K562 (cell line): Measurements from ENCODE around the gene OR51V1. TPM values are rescaled to one million over a fixed set of nuclear protein-coding genes. Genes with fewer than 3 reads are reported as not detected.

Experiments
- CEBPG ChIP-seq, 3 experiments: fragments of 200-800 bp in 1 of 3; sonication (Bioruptor generic) in 1 of 3; sonication (generic) in 1 of 3; formaldehyde crosslinking in 1 of 3; IDR thresholded peaks in 2 of 3; conservative IDR thresholded peaks in 1 of 3; 2 replicates each; pipeline versions ENCODE4 v1.6.1 to v1.8.0; 2016 to 2022; ENCODE audit warnings: missing compliant biosample characterization in 2 of 3, missing genetic modification characterization in 2 of 3, mild to moderate bottlenecking in 1 of 3, missing genetic modification reagents in 1 of 3
- CTBP1 ChIP-seq: fragments of 450-650 bp; IDR thresholded peaks from 2 replicates; pipeline ENCODE4 v1.6.1; 2016; ENCODE audit warnings: borderline replicate concordance
- EP400 ChIP-seq: fragments of 450-650 bp; IDR thresholded peaks from 2 replicates; pipeline ENCODE4 v1.6.1; 2017; ENCODE audit warnings: antibody characterized with exemption, mild to moderate bottlenecking, moderate library complexity
- FOXK2 ChIP-seq, 2 experiments: fragments of 450-650 bp; IDR thresholded peaks in 1 of 2; conservative IDR thresholded peaks in 1 of 2; 2 replicates each; pipeline ENCODE4 v1.6.1; 2016; ENCODE audit warnings: low read depth in 2 of 2, mild to moderate bottlenecking in 1 of 2
- FOXM1 ChIP-seq, 2 experiments: fragments of 450-650 bp in 1 of 2; sonication (generic) in 1 of 2; formaldehyde crosslinking in 1 of 2; IDR thresholded peaks; 2 replicates each; pipeline versions ENCODE4 v1.6.1 to v1.9.0; 2017 to 2022; ENCODE audit warnings: low read depth in 2 of 2, mild to moderate bottlenecking in 2 of 2, missing genetic modification reagents in 1 of 2, moderate library complexity in 1 of 2
- HDAC3 ChIP-seq: fragments of 450-650 bp; IDR thresholded peaks from 2 replicates; pipeline ENCODE4 v1.6.1; 2018; ENCODE audit warnings: borderline replicate concordance, mild to moderate bottlenecking, moderate library complexity; ENCODE audit not compliant: partially characterized antibody
- HES1 ChIP-seq: fragments of 450-650 bp; IDR thresholded peaks from 2 replicates; pipeline ENCODE4 v1.6.1; 2016; ENCODE audit warnings: low read depth, mild to moderate bottlenecking, moderate library complexity
- HMG20A ChIP-seq: fragments of 450-650 bp; formaldehyde crosslinking; conservative IDR thresholded peaks from 2 replicates; pipeline ENCODE4 v1.4.0; 2020; ENCODE audit warnings: mild to moderate bottlenecking, mixed read lengths
- KDM1A ChIP-seq, 2 experiments: fragments of 450-650 bp; IDR thresholded peaks; 2 replicates each; pipeline ENCODE4 v1.6.1; 2016; ENCODE audit warnings: mild to moderate bottlenecking in 2 of 2
- MAFG ChIP-seq: fragments of 450-650 bp; conservative IDR thresholded peaks from 2 replicates; pipeline ENCODE4 v1.6.1; 2016; ENCODE audit warnings: missing genetic modification characterization, missing compliant biosample characterization
- NCOR1 ChIP-seq: fragments of 450-650 bp; IDR thresholded peaks from 2 replicates; pipeline ENCODE4 v1.6.1; 2016; ENCODE audit warnings: mild to moderate bottlenecking, moderate library complexity
- NFXL1 ChIP-seq: fragments of 450-650 bp; formaldehyde crosslinking; IDR thresholded peaks from 2 replicates; pipeline ENCODE4 v1.4.0; 2021; ENCODE audit warnings: mild to moderate bottlenecking
- RAD51 ChIP-seq: fragments of 450-650 bp; IDR thresholded peaks from 2 replicates; pipeline ENCODE4 v1.7.1; 2016; ENCODE audit warnings: low read depth, mild to moderate bottlenecking, borderline replicate concordance
- SPI1 ChIP-seq: IDR thresholded peaks from 2 replicates; pipeline ENCODE4 v1.6.1; 2011; ENCODE audit warnings: low read depth, low read length, control low read depth, borderline replicate concordance
- SRF ChIP-seq, 2 experiments: fragments of 250-450, 450-650 bp in 1 of 2; sonication (Bioruptor Pico) in 1 of 2; sonication (generic) in 1 of 2; formaldehyde crosslinking; IDR thresholded peaks; 2 replicates each; pipeline versions ENCODE4 v1.5.0 to v1.5.1; 2020 to 2022; ENCODE audit warnings: mild to moderate bottlenecking in 1 of 2, missing genetic modification reagents in 1 of 2
- STAG1 ChIP-seq: sonication (generic); formaldehyde crosslinking; IDR thresholded peaks from 2 replicates; pipeline ENCODE4 v1.5.0; 2020; ENCODE audit warnings: missing genetic modification reagents, borderline replicate concordance
- TEAD2 ChIP-seq: fragments of 450-650 bp; IDR thresholded peaks from 2 replicates; pipeline ENCODE4 v1.6.1; 2016; ENCODE audit warnings: missing genetic modification characterization, control low read depth, missing compliant biosample characterization
- ZEB2 ChIP-seq: fragments of 450-650 bp; IDR thresholded peaks from 2 replicates; pipeline ENCODE4 v1.6.1; 2016
- ZNF124 ChIP-seq: sonication (generic); formaldehyde crosslinking; IDR thresholded peaks from 2 replicates; pipeline ENCODE4 v1.8.1; 2022; ENCODE audit warnings: missing genetic modification reagents
- ZNF140 ChIP-seq: fragments of 250-450 bp; sonication (Bioruptor Pico); IDR thresholded peaks from 2 replicates; pipeline ENCODE4 v1.8.0; 2021; ENCODE audit warnings: moderate library complexity, mild to moderate bottlenecking, inconsistent platforms
- ZNF146 ChIP-seq: IDR thresholded peaks from one replicate; pipeline ENCODE4 v1.6.1; 2018; ENCODE audit warnings: missing compliant biosample characterization; ENCODE audit not compliant: unreplicated experiment
- ZNF232 ChIP-seq: sonication (generic); formaldehyde crosslinking; IDR thresholded peaks from 2 replicates; pipeline ENCODE4 v1.8.0; 2022; ENCODE audit warnings: mild to moderate bottlenecking, missing genetic modification reagents
- ZNF239 ChIP-seq: fragments of 250-450 bp; sonication (Bioruptor Pico); IDR thresholded peaks from 2 replicates; pipeline ENCODE4 v1.4.0; 2020; ENCODE audit warnings: mild to moderate bottlenecking
- ZNF347 ChIP-seq: fragments of 450-650 bp; formaldehyde crosslinking; IDR thresholded peaks from 2 replicates; pipeline ENCODE4 v1.4.0; 2020; ENCODE audit warnings: low read depth, mild to moderate bottlenecking, moderate library complexity
- ZNF436 ChIP-seq: fragments of 250-450, 450-650 bp; sonication (Bioruptor Pico); formaldehyde crosslinking; IDR thresholded peaks from 2 replicates; pipeline ENCODE4 v1.7.0; 2020; ENCODE audit warnings: mild to moderate bottlenecking
- ZNF639 ChIP-seq, 2 experiments: fragments of 200-800 bp in 1 of 2; sonication (Bioruptor generic) in 1 of 2; sonication (generic) in 1 of 2; formaldehyde crosslinking in 1 of 2; IDR thresholded peaks in 1 of 2; conservative IDR thresholded peaks in 1 of 2; 2 replicates each; pipeline versions ENCODE4 v1.5.0 to v1.6.1; 2016 to 2020; ENCODE audit warnings: missing compliant biosample characterization in 1 of 2, missing genetic modification characterization in 1 of 2, missing genetic modification reagents in 1 of 2
- ZNF766 ChIP-seq: fragments of 200-800 bp; sonication (Bioruptor generic); conservative IDR thresholded peaks from 2 replicates; pipeline ENCODE4 v1.6.1; 2016; ENCODE audit warnings: missing genetic modification characterization, missing compliant biosample characterization
- ZNF79 ChIP-seq: fragments of 250-450 bp; sonication (Bioruptor Pico); IDR thresholded peaks from 2 replicates; pipeline ENCODE4 v1.4.0; 2020; ENCODE audit warnings: low read depth, mild to moderate bottlenecking, moderate library complexity
- ZSCAN29 ChIP-seq: fragments of 450-650 bp; IDR thresholded peaks from 2 replicates; pipeline ENCODE4 v1.6.1; 2017
- polyA plus RNA-seq, 8 experiments: library from polyadenylated mRNA; depleted of rRNA in 4 of 8; stranded (reverse) in 5 of 8; unstranded in 3 of 8; fragments of >200 nt; fragmentation: Nextera tagmentation in 2 of 8; fragmentation: Illumina TruSeq in 1 of 8; extraction: Ambion mirVana in 2 of 8; extraction: Trizol in 1 of 8; gene quantifications; 2 replicates each; pipeline versions ENCODE4 v1.2.1 to v1.2.3, GENCODE V29; 2011 to 2014; ENCODE audit warnings: inconsistent platforms in 1 of 8, missing spikeins in 1 of 8
- total RNA-seq, 7 experiments: library from RNA; depleted of rRNA in 6 of 7; stranded (reverse); fragments of >200 nt in 6 of 7; fragmentation: Illumina TruSeq in 2 of 7; extraction: Trizol in 2 of 7; gene quantifications; 2 replicates each; pipeline versions ENCODE4 v1.2.1 to v1.2.3, GENCODE V29; 2011 to 2021; ENCODE audit warnings: low replicate concordance in 1 of 7

Gene OR51V1
- total and polyA plus RNA-seq, 9 of the 15 experiments (the other 6 are each of a cell fraction or from before 2014, with no cell fraction given) = not detected

GRCh38 chr11:5234381-5234834, 33.9 kb upstream of the OR51V1 start, which contains the start of gene HBD (continued):
- TF ChIP-seq ZNF639 (CRISPR knock-in tag; conservative IDR thresholded peaks at IDR 0.05 in 1 of 2, IDR thresholded peaks at IDR 0.05 in 1 of 2) (peak in 1 of 2 experiments; percentile 44; a peak in 1 of 4 replicates), STAG1 (CRISPR knock-in tag) (no peak), CTBP1 (peak; percentile 45; the same call in 1 of the 2 replicates), CEBPG (CRISPR knock-in tag; IDR thresholded peaks at IDR 0.05) (no peak), CEBPG (tag; conservative IDR thresholded peaks at IDR 0.05 in 1 of 2, IDR thresholded peaks at IDR 0.05 in 1 of 2) (no peak), ZNF347 (no peak), HES1 (no peak), SPI1 (no peak), ZNF124 (CRISPR knock-in tag) (no peak), ZNF766 (CRISPR knock-in tag) (peak; percentile 72; the same call in 1 of the 2 replicates), ZSCAN29 (no peak), NFXL1 (no peak), FOXM1 (IDR thresholded peaks at IDR 0.05; ENCODE audit: low read depth) (0 out of 2 replicates have a peak, but pooled peaks have one; percentile 38), FOXM1 (CRISPR knock-in tag; IDR thresholded peaks at IDR 0.05; ENCODE audit: low read depth) (no peak), ZEB2 (0 out of 2 replicates have a peak, but pooled peaks have one; percentile 15), ZNF436 (CRISPR knock-in tag) (no peak), SRF (CRISPR knock-in tag; IDR thresholded peaks at IDR 0.05) (peak in 1 of 2 experiments; percentile 52; a peak in 1 of 4 replicates), ZNF239 (CRISPR knock-in tag) (no peak), ZNF79 (CRISPR knock-in tag) (peak; percentile 87; the same call in 1 of the 2 replicates), TEAD2 (tag) (no peak), ZNF146 (CRISPR knock-in tag) (no peak), HMG20A (CRISPR knock-in tag) (no peak), EP400 (0 out of 2 replicates have a peak, but pooled peaks have one; percentile 4), ZNF232 (no peak), MAFG (tag) (no peak), NCOR1 (peak; percentile 56), HDAC3 (peak; percentile 39), FOXK2 (conservative IDR thresholded peaks at IDR 0.05 in 1 of 2, IDR thresholded peaks at IDR 0.05 in 1 of 2; ENCODE audit: low read depth in 2 of 2) (peak; percentile 40 to 51; a peak in 3 of 4 replicates), KDM1A (IDR thresholded peaks at IDR 0.05) (peak in 1 of 2 experiments; percentile 35; a peak in 1 of 4 replicates), RAD51 (0 out of 2 replicates have a peak, but pooled peaks have one; percentile 24), ZNF140 (no peak)
